Lung (tissue), 12 donors: ENCODE data around the gene DNAJC16. TPM values are rescaled to one million over a fixed set of nuclear protein-coding genes. Genes with fewer than 3 reads are reported as not detected.
A peak's percentile ranks its signal among the peaks of the same experiment; 100 is the strongest.

ENCODE experiments used
- ATAC-seq: fragments of 200-7000 bp; cut with Tn5 transposase; one replicate; pipeline ENCODE4 v1.9.1; 2020; ENCODE audit warnings: moderate number of reproducible peaks; ENCODE audit not compliant: insufficient read depth, low FRiP score
- DNase-seq, 3 donors: peaks; one replicate each; pipeline ENCODE4 v3.0.0-alpha.2; 2013 to 2017
- H3K27ac ChIP-seq, 2 donors: one replicate each; pipeline ENCODE4 v1.5.1; 2013; ENCODE audit warnings: mild to moderate bottlenecking in 2 of 2, moderate library complexity in 2 of 2, control low read depth in 1 of 2, inconsistent platforms in 1 of 2, low read depth in 1 of 2, low read length in 1 of 2
- H3K27me3 ChIP-seq, 3 donors: one replicate each; pipeline ENCODE4 v1.5.1; 2013; ENCODE audit warnings: low read length in 2 of 3; ENCODE audit not compliant: control insufficient read depth in 3 of 3, insufficient read depth in 3 of 3
- H3K36me3 ChIP-seq, 4 donors: one replicate each; pipeline ENCODE4 v1.5.1; 2013; ENCODE audit warnings: low read length in 4 of 4, mild to moderate bottlenecking in 1 of 4, moderate library complexity in 1 of 4; ENCODE audit not compliant: control insufficient read depth in 4 of 4, insufficient read depth in 4 of 4
- H3K4me1 ChIP-seq, 5 donors: one replicate each; pipeline ENCODE4 v1.5.1; 2013; ENCODE audit warnings: low read length in 5 of 5, mild to moderate bottlenecking in 2 of 5, moderate library complexity in 1 of 5; ENCODE audit not compliant: control insufficient read depth in 5 of 5, insufficient read depth in 5 of 5
- H3K4me3 ChIP-seq: one replicate; pipeline ENCODE4 v1.5.1; 2013; ENCODE audit warnings: mild to moderate bottlenecking, control low read depth, moderate library complexity
- H3K9ac ChIP-seq, 2 donors: one replicate each; pipeline ENCODE4 v1.5.1; 2013; ENCODE audit warnings: low read length in 2 of 2, control low read depth in 1 of 2; ENCODE audit not compliant: insufficient read depth in 1 of 2
- H3K9me3 ChIP-seq, 4 donors: one replicate each; pipeline ENCODE4 v1.5.1; 2013; ENCODE audit warnings: low read length in 3 of 4, mild to moderate bottlenecking in 1 of 4, moderate library complexity in 1 of 4; ENCODE audit not compliant: control insufficient read depth in 4 of 4, insufficient read depth in 3 of 4
- CTCF ChIP-seq: IDR thresholded peaks from 2 replicates; pipeline ENCODE4 v1.5.1; 2012; ENCODE audit warnings: mild to moderate bottlenecking; ENCODE audit errors: control extremely low read depth, extremely low read depth
- WGBS, 2 donors: extraction: QIAGEN DNeasy Blood & Tissue Kit; methylation state at CpG; one replicate each; pipeline ENCODE4 v1.1.7; 2013; 5-methylcytosine and 5-hydroxymethylcytosine counted together
- polyA plus RNA-seq, 2 donors: library from polyadenylated mRNA; stranded (reverse); fragments of 200-250 nt; gene quantifications; one replicate each; pipeline ENCODE4 v1.2.1, GENCODE V29; 2013
- total RNA-seq, 2 donors: library from RNA; depleted of rRNA in 1 of 2; stranded (reverse); fragments of >200 nt in 1 of 2; gene quantifications; one replicate each; pipeline ENCODE4 v1.2.1, GENCODE V29; 2014 to 2021
- donor health status: control.
- donor health status: control.
- donor health status: Bipolar disorder and iron deficiency.
- donor health status: healthy.
- donor health status: DM: yes; HTN: yes; CAD: no.

The DNAJC16 gene
- total and polyA plus RNA-seq, 4 donors = 4.8 to 28.8 (median 12.8) TPM

- Histone ChIP-seq H3K4me1 (peaks cover 3 to 54% (median 30%) of the 10 kb centered on the region in 5 donors), H3K27ac (peak overlapping the region in 1 of 2 donors; percentile 29), H3K9me3 (no peaks in the 10 kb centered on the region), H3K36me3 (peaks cover 2 to 3% (median 2%) of the 10 kb centered on the region in 4 donors), H3K27me3 (no peaks in the 10 kb centered on the region), H3K4me3 (no peak overlapping the region), H3K9ac (no peak overlapping the region)
- ATAC-seq (no peak), DNase-seq (no peak)
- WGBS, 2 donors = 33 to 72% methylated on average over 1 of the region's 1 CpG
- TF ChIP-seq CTCF = no peak
Observed at GRCh38 chr1:15620155-15620545, 93.5 kb downstream of the DNAJC16 start.

GRCh38 chr1:15620902-15621682 is 94.4 kb downstream of the DNAJC16 start:
- DNase-seq (no peak), ATAC-seq (no peak)
- H3K4me1 ChIP-seq = peaks cover 3 to 57% (median 30%) of the 10 kb centered on the region in 5 donors
- no peak overlapping the region for H3K9ac ChIP-seq
- WGBS, 2 donors = 93 to 94% methylated on average over 7 of the region's 7 CpGs
- no peak overlapping the region for H3K4me3 ChIP-seq
- TF ChIP-seq CTCF = no peak
- H3K27ac ChIP-seq = no peak overlapping the region
- H3K36me3 ChIP-seq = peaks cover 2 to 3% (median 2%) of the 10 kb centered on the region in 4 donors
- H3K9me3 ChIP-seq = no peaks in the 10 kb centered on the region
- no peaks in the 10 kb centered on the region for H3K27me3 ChIP-seq

GRCh38 chr1:15621975-15622374 is 95.3 kb downstream of the DNAJC16 start:
- peaks cover 7 to 58% (median 30%) of the 10 kb centered on the region in 5 donors for H3K4me1 ChIP-seq
- H3K27ac ChIP-seq = no peak overlapping the region
- 60 to 79% methylated on average over 5 of the region's 5 CpGs for WGBS, 2 donors
- TF ChIP-seq CTCF = no peak
- H3K9ac ChIP-seq = no peak overlapping the region
- peak; percentile 42 to 57 (median 56) for DNase-seq
- no peak for ATAC-seq
- H3K9me3 ChIP-seq = no peaks in the 10 kb centered on the region
- no peaks in the 10 kb centered on the region for H3K27me3 ChIP-seq
- H3K4me3 ChIP-seq = no peak overlapping the region
- H3K36me3 ChIP-seq = peaks cover 2 to 8% (median 5%) of the 10 kb centered on the region in 4 donors
